Tibial nerve (tissue), 4 donors: Measurements from ENCODE around the gene AOPEP. TPM values are rescaled to one million over a fixed set of nuclear protein-coding genes. Genes with fewer than 3 reads are reported as not detected.

ENCODE experiments used
- DNase-seq, 2 donors: peaks; one replicate each; pipeline ENCODE4 v3.0.0-alpha.2; 2019; ENCODE audit warnings: low spot score in 2 of 2
- H3K27ac ChIP-seq, 4 donors: fragments of 200-600 bp; sonication (generic) in 3 of 4; one replicate each; pipeline ENCODE4 v1.5.1; 2017 to 2019; ENCODE audit warnings: mild to moderate bottlenecking in 1 of 4
- H3K27me3 ChIP-seq, 2 donors: fragments of 200-600 bp; sonication (generic) in 1 of 2; one replicate each; pipeline versions ENCODE4 v1.5.1 to v1.6.0; 2017 to 2019
- H3K36me3 ChIP-seq, 3 donors: fragments of 200-600 bp; sonication (generic); one replicate each; pipeline ENCODE4 v1.5.1; 2018 to 2019
- H3K4me1 ChIP-seq, 4 donors: fragments of 200-600 bp; sonication (generic) in 3 of 4; one replicate each; pipeline ENCODE4 v1.5.1; 2017 to 2019
- H3K4me3 ChIP-seq, 4 donors: fragments of 200-600 bp; sonication (generic) in 3 of 4; one replicate each; pipeline ENCODE4 v1.5.1; 2017 to 2019; ENCODE audit warnings: mild to moderate bottlenecking in 1 of 4, moderate library complexity in 1 of 4
- H3K9me3 ChIP-seq, 4 donors: fragments of 200-600 bp; sonication (generic) in 3 of 4; one replicate each; pipeline ENCODE4 v1.5.1; 2017 to 2019
- CTCF ChIP-seq, 5 experiments: fragments of 200-600 bp in 3 of 5; fragments of 450-650 bp in 2 of 5; sonication (generic) in 3 of 5; IDR thresholded peaks; one replicate each; pipeline ENCODE4 v1.5.1; 2016 to 2019; ENCODE audit warnings: antibody characterized with exemption in 5 of 5, mild to moderate bottlenecking in 3 of 5, moderate library complexity in 2 of 5
- EP300 ChIP-seq, 2 donors: sonication (generic); formaldehyde crosslinking; IDR thresholded peaks; one replicate each; pipeline ENCODE4 v1.6.1; 2017; ENCODE audit warnings: antibody characterized with exemption in 2 of 2, mild to moderate bottlenecking in 1 of 2
- POLR2A ChIP-seq, 2 donors: fragments of 450-650 bp; IDR thresholded peaks; one replicate each; pipeline ENCODE4 v1.6.1; 2017; ENCODE audit warnings: antibody characterized with exemption in 2 of 2, mild to moderate bottlenecking in 2 of 2, moderate library complexity in 2 of 2
- WGBS, 2 donors: methylation state at CpG; one replicate each; pipeline ENCODE4 v1.1.5; 2018; 5-methylcytosine and 5-hydroxymethylcytosine counted together
- total RNA-seq, 4 donors: library from RNA; depleted of rRNA; stranded (reverse); fragments of >200 nt; gene quantifications; one replicate each; pipeline ENCODE4 v1.1.0, GENCODE V29; 2016

AOPEP gene
- total RNA-seq, 4 donors from 2014 or later, result 236 to 323 (median 265) TPM

- peak overlapping the region in 2 of 4 donors; percentile 80 to 85 for H3K27ac ChIP-seq
- no peaks in the 10 kb centered on the region for H3K9me3 ChIP-seq
- H3K36me3 ChIP-seq, result peaks cover 0 to 8% (median 0%) of the 10 kb centered on the region in 3 donors
- peaks cover 0 to 95% (median 53%) of the 10 kb centered on the region in 4 donors for H3K4me1 ChIP-seq
- TF ChIP-seq POLR2A (IDR thresholded peaks at IDR 0.05) (no peak), EP300 (IDR thresholded peaks at IDR 0.05) (no peak), CTCF (IDR thresholded peaks at IDR 0.05) (no peak)
- DNase-seq, result no peak
- no peak overlapping the region for H3K4me3 ChIP-seq
- 62 to 63% methylated on average over 5 of the region's 5 CpGs for WGBS, 2 donors
- H3K27me3 ChIP-seq, result no peaks in the 10 kb centered on the region
Observed at GRCh38 chr9:95029288-95029687, 302.8 kb downstream of the AOPEP start.

GRCh38 chr9:95029720-95030119 is 303.2 kb downstream of the AOPEP start:
- Histone ChIP-seq H3K27ac (peak overlapping the region in 2 of 4 donors; percentile 80 to 85), H3K4me1 (peaks cover 0 to 95% (median 51%) of the 10 kb centered on the region in 4 donors), H3K36me3 (peaks cover 0 to 8% (median 0%) of the 10 kb centered on the region in 3 donors), H3K4me3 (no peak overlapping the region), H3K9me3 (no peaks in the 10 kb centered on the region), H3K27me3 (no peaks in the 10 kb centered on the region)
- WGBS, 2 donors, result 52 to 74% methylated on average over 2 of the region's 2 CpGs
- DNase-seq, result no peak
- no peak for TF ChIP-seq CTCF (IDR thresholded peaks at IDR 0.05)
- no peak for TF ChIP-seq EP300 (IDR thresholded peaks at IDR 0.05)
- TF ChIP-seq POLR2A (IDR thresholded peaks at IDR 0.05), result no peak

GRCh38 chr9:95030344-95030743 is 303.8 kb downstream of the AOPEP start:
- WGBS, 2 donors, result 55 to 61% methylated on average over 4 of the region's 4 CpGs
- peaks cover 0 to 93% (median 46%) of the 10 kb centered on the region in 4 donors for H3K4me1 ChIP-seq

GRCh38 chr9:95030920-95031642 is 304.6 kb downstream of the AOPEP start:
- 40 to 59% methylated on average over 10 of the region's 10 CpGs for WGBS, 2 donors
- no peak overlapping the region for H3K4me3 ChIP-seq
- peaks cover 0 to 91% (median 45%) of the 10 kb centered on the region in 4 donors for H3K4me1 ChIP-seq
- no peaks in the 10 kb centered on the region for H3K27me3 ChIP-seq
- H3K27ac ChIP-seq, result peak overlapping the region in 3 of 4 donors; percentile 12 to 85 (median 80)
- TF ChIP-seq POLR2A (IDR thresholded peaks at IDR 0.05), result no peak
- no peak for TF ChIP-seq CTCF (IDR thresholded peaks at IDR 0.05)
- TF ChIP-seq EP300 (IDR thresholded peaks at IDR 0.05), result no peak
- H3K9me3 ChIP-seq, result no peaks in the 10 kb centered on the region
- no peak for DNase-seq
- H3K36me3 ChIP-seq, result peaks cover 0 to 11% (median 0%) of the 10 kb centered on the region in 3 donors

More at GRCh38 chr9:95030344-95030743, 303.8 kb downstream of the AOPEP start:
- Histone ChIP-seq H3K36me3 (peaks cover 0 to 11% (median 0%) of the 10 kb centered on the region in 3 donors), H3K27me3 (no peaks in the 10 kb centered on the region), H3K9me3 (no peaks in the 10 kb centered on the region), H3K4me3 (no peak overlapping the region), H3K27ac (peak overlapping the region in 3 of 4 donors; percentile 7 to 85 (median 80))
- TF ChIP-seq CTCF (IDR thresholded peaks at IDR 0.05) (no peak), POLR2A (IDR thresholded peaks at IDR 0.05) (no peak), EP300 (IDR thresholded peaks at IDR 0.05) (no peak)
- DNase-seq, result no peak
